ENCODE data around the gene CCDC32.

GRCh38 chr15:40533763-40534364 lies 31.0 kb downstream of the CCDC32 start:
- TF ChIP-seq, protein P1, sequence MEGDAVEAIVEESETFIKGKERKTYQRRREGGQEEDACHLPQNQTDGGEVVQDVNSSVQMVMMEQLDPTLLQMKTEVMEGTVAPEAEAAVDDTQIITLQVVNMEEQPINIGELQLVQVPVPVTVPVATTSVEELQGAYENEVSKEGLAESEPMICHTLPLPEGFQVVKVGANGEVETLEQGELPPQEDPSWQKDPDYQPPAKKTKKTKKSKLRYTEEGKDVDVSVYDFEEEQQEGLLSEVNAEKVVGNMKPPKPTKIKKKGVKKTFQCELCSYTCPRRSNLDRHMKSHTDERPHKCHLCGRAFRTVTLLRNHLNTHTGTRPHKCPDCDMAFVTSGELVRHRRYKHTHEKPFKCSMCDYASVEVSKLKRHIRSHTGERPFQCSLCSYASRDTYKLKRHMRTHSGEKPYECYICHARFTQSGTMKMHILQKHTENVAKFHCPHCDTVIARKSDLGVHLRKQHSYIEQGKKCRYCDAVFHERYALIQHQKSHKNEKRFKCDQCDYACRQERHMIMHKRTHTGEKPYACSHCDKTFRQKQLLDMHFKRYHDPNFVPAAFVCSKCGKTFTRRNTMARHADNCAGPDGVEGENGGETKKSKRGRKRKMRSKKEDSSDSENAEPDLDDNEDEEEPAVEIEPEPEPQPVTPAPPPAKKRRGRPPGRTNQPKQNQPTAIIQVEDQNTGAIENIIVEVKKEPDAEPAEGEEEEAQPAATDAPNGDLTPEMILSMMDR (conservative IDR thresholded peaks at IDR 0.05; ENCODE audit: low read length) = no peak
- no peak for TF ChIP-seq EZH2phosphoT487 (IDR thresholded peaks at IDR 0.05; ENCODE audit: borderline replicate concordance)
